K562 (cell line): ENCODE results near the gene SNX10. TPM values are rescaled to one million over a fixed set of nuclear protein-coding genes. Genes with fewer than 3 reads are reported as not detected.

Experiments used
- CBX1 ChIP-seq: sonication (generic); IDR thresholded peaks from 2 replicates; pipeline ENCODE4 v1.6.1; 2016; ENCODE audit warnings: antibody characterized with exemption, low read depth, mild to moderate bottlenecking
- CHCHD3 ChIP-seq: fragments of 250-450 bp; sonication (Bioruptor Pico); IDR thresholded peaks from 2 replicates; pipeline ENCODE4 v2.1.2; 2022; ENCODE audit warnings: mild to moderate bottlenecking
- GABPB2 ChIP-seq: fragments of 250-450 bp; sonication (Bioruptor Pico); conservative IDR thresholded peaks from 2 replicates; pipeline ENCODE4 v1.5.1; 2021; ENCODE audit warnings: mild to moderate bottlenecking
- HNRNPH1 ChIP-seq: fragments of 200-400 bp; formaldehyde crosslinking; optimal IDR thresholded peaks from 2 replicates; pipeline ENCODE3; 2017; ENCODE audit warnings: low read depth, mild to moderate bottlenecking, low read length, moderate library complexity
- MAFG ChIP-seq: fragments of 450-650 bp; conservative IDR thresholded peaks from 2 replicates; pipeline ENCODE4 v1.6.1; 2016; ENCODE audit warnings: missing genetic modification characterization, missing compliant biosample characterization
- MCM5 ChIP-seq: fragments of 450-650 bp; IDR thresholded peaks from 2 replicates; pipeline ENCODE4 v1.6.1; 2016; ENCODE audit warnings: low read depth
- MXI1 ChIP-seq: IDR thresholded peaks from 2 replicates; pipeline ENCODE4 v1.6.1; 2011; ENCODE audit warnings: low read depth, mild to moderate bottlenecking, improper control_type of control experiment, low read length
- NFIC ChIP-seq: fragments of 450-650 bp; IDR thresholded peaks from 2 replicates; pipeline ENCODE4 v1.6.1; 2017; ENCODE audit warnings: mild to moderate bottlenecking, inconsistent platforms
- PCBP1 ChIP-seq: fragments of 200-400 bp; formaldehyde crosslinking; IDR thresholded peaks from 2 replicates; pipeline ENCODE4 v1.6.1; 2018; ENCODE audit warnings: mild to moderate bottlenecking, low read depth, low read length; ENCODE audit not compliant: poor library complexity, severe bottlenecking
- POLR2AphosphoS5 ChIP-seq: IDR thresholded peaks from 2 replicates; pipeline ENCODE4 v1.6.1; 2011; ENCODE audit warnings: mild to moderate bottlenecking, low read depth, low read length, moderate library complexity; ENCODE audit not compliant: control insufficient read depth, insufficient read depth
- RCOR1 ChIP-seq, 2 experiments: IDR thresholded peaks; 2 replicates each; pipeline ENCODE4 v1.6.1; 2012; ENCODE audit warnings: low read depth in 2 of 2, low read length in 2 of 2, borderline replicate concordance in 1 of 2, improper control_type of control experiment in 1 of 2
- RFX1 ChIP-seq: fragments of 450-650 bp; IDR thresholded peaks from 2 replicates; pipeline ENCODE4 v1.6.1; 2016; ENCODE audit warnings: mild to moderate bottlenecking, moderate library complexity
- SMAD4 ChIP-seq: fragments of 250-450 bp; sonication (Bioruptor Pico); conservative IDR thresholded peaks from 2 replicates; pipeline ENCODE4 v1.8.0; 2021; ENCODE audit warnings: inconsistent platforms, mild to moderate bottlenecking, moderate library complexity
- SPI1 ChIP-seq: IDR thresholded peaks from 2 replicates; pipeline ENCODE4 v1.6.1; 2011; ENCODE audit warnings: low read depth, low read length, control low read depth, borderline replicate concordance
- TSHZ1 ChIP-seq: fragments of 250-450 bp; sonication (Bioruptor Pico); IDR thresholded peaks from 2 replicates; pipeline ENCODE4 v1.4.0; 2020; ENCODE audit warnings: mild to moderate bottlenecking, moderate library complexity
- ZFX ChIP-seq: sonication (generic); formaldehyde crosslinking; IDR thresholded peaks from 2 replicates; pipeline ENCODE4 v1.8.0; 2022; ENCODE audit warnings: mild to moderate bottlenecking, missing genetic modification reagents, moderate library complexity
- ZNF174 ChIP-seq: fragments of 250-450 bp; sonication (Bioruptor Pico); IDR thresholded peaks from 2 replicates; pipeline ENCODE4 v1.4.0; 2020; ENCODE audit warnings: mild to moderate bottlenecking
- ZNF184 ChIP-seq: sonication (generic); formaldehyde crosslinking; IDR thresholded peaks from 2 replicates; pipeline ENCODE4 v1.5.0; 2020; ENCODE audit warnings: missing genetic modification reagents
- ZNF695 ChIP-seq: fragments of 450-650 bp; formaldehyde crosslinking; IDR thresholded peaks from 2 replicates; pipeline ENCODE4 v1.4.0; 2020; ENCODE audit warnings: mild to moderate bottlenecking, moderate library complexity
- ZNF696 ChIP-seq: fragments of 250-450 bp; sonication (Bioruptor Pico); conservative IDR thresholded peaks from 2 replicates; pipeline ENCODE4 v1.4.0; 2020; ENCODE audit warnings: mild to moderate bottlenecking, moderate library complexity
- ZZZ3 ChIP-seq: fragments of 450-650 bp; IDR thresholded peaks from 2 replicates; pipeline ENCODE4 v1.6.1; 2016; ENCODE audit warnings: antibody characterized with exemption, mild to moderate bottlenecking, moderate library complexity
- polyA plus RNA-seq, 8 experiments: library from polyadenylated mRNA; depleted of rRNA in 4 of 8; stranded (reverse) in 5 of 8; unstranded in 3 of 8; fragments of >200 nt; fragmentation: Nextera tagmentation in 2 of 8; fragmentation: Illumina TruSeq in 1 of 8; extraction: Ambion mirVana in 2 of 8; extraction: Trizol in 1 of 8; gene quantifications; 2 replicates each; pipeline versions ENCODE4 v1.2.1 to v1.2.3, GENCODE V29; 2011 to 2014; ENCODE audit warnings: inconsistent platforms in 1 of 8, missing spikeins in 1 of 8
- total RNA-seq, 7 experiments: library from RNA; depleted of rRNA in 6 of 7; stranded (reverse); fragments of >200 nt in 6 of 7; fragmentation: Illumina TruSeq in 2 of 7; extraction: Trizol in 2 of 7; gene quantifications; 2 replicates each; pipeline versions ENCODE4 v1.2.1 to v1.2.3, GENCODE V29; 2011 to 2021; ENCODE audit warnings: low replicate concordance in 1 of 7
- TF ChIP-seq, protein P1 (sequence below): fragments of 250-450 bp; sonication (Bioruptor Pico); IDR thresholded peaks from 2 replicates; pipeline ENCODE4 v1.5.0; 2021
- TF ChIP-seq, protein P2 (sequence below): sonication (generic); formaldehyde crosslinking; IDR thresholded peaks from 2 replicates; pipeline ENCODE4 v1.8.1; 2022; ENCODE audit warnings: missing genetic modification reagents
- TF ChIP-seq, protein P3 (sequence below): fragments of 450-650 bp; formaldehyde crosslinking; IDR thresholded peaks from 2 replicates; pipeline ENCODE4 v1.4.0; 2022; ENCODE audit warnings: missing genetic modification characterization

Gene SNX10
- total and polyA plus RNA-seq, 9 of the 15 experiments (the other 6 are each of a cell fraction or from before 2014, with no cell fraction given) = 6.9 to 16.5 (median 11.5) TPM

GRCh38 chr7:26417911-26418413 lies 126.3 kb downstream of the SNX10 start (continued):
- TF ChIP-seq POLR2AphosphoS5 (peak; percentile 85), ZNF184 (no peak), ZNF174 (CRISPR knock-in tag) (no peak), MAFG (no peak), MCM5 (no peak), PCBP1 (no peak), HNRNPH1 (no peak), RCOR1 (IDR thresholded peaks at IDR 0.05; ENCODE audit: borderline replicate concordance in 1 of 2, low read depth in 2 of 2, low read length in 2 of 2) (peak; percentile 47 to 90; a peak in 2 of 4 replicates), MXI1 (no peak), CBX1 (no peak), ZFX (CRISPR knock-in tag) (no peak), SMAD4 (peak; percentile 95), TSHZ1 (CRISPR knock-in tag) (no peak), ZZZ3 (no peak), ZNF695 (CRISPR knock-in tag) (no peak), GABPB2 (no peak), ZNF696 (no peak), CHCHD3 (CRISPR knock-in tag) (no peak), SPI1 (no peak), NFIC (peak; percentile 71), RFX1 (no peak)
- TF ChIP-seq, protein P1, sequence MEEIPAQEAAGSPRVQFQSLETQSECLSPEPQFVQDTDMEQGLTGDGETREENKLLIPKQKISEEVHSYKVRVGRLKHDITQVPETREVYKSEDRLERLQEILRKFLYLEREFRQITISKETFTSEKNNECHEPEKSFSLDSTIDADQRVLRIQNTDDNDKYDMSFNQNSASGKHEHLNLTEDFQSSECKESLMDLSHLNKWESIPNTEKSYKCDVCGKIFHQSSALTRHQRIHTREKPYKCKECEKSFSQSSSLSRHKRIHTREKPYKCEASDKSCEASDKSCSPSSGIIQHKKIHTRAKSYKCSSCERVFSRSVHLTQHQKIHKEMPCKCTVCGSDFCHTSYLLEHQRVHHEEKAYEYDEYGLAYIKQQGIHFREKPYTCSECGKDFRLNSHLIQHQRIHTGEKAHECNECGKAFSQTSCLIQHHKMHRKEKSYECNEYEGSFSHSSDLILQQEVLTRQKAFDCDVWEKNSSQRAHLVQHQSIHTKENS (CRISPR knock-in tag) = no peak
- TF ChIP-seq, protein P2, sequence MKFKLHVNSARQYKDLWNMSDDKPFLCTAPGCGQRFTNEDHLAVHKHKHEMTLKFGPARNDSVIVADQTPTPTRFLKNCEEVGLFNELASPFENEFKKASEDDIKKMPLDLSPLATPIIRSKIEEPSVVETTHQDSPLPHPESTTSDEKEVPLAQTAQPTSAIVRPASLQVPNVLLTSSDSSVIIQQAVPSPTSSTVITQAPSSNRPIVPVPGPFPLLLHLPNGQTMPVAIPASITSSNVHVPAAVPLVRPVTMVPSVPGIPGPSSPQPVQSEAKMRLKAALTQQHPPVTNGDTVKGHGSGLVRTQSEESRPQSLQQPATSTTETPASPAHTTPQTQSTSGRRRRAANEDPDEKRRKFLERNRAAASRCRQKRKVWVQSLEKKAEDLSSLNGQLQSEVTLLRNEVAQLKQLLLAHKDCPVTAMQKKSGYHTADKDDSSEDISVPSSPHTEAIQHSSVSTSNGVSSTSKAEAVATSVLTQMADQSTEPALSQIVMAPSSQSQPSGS = no peak
- TF ChIP-seq, protein P3, sequence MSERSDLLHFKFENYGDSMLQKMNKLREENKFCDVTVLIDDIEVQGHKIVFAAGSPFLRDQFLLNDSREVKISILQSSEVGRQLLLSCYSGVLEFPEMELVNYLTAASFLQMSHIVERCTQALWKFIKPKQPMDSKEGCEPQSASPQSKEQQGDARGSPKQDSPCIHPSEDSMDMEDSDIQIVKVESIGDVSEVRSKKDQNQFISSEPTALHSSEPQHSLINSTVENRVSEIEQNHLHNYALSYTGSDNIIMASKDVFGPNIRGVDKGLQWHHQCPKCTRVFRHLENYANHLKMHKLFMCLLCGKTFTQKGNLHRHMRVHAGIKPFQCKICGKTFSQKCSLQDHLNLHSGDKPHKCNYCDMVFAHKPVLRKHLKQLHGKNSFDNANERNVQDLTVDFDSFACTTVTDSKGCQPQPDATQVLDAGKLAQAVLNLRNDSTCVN (CRISPR knock-in tag) = no peak
